Endodermal cell (in vitro differentiated cells): ENCODE data around the gene GSE1. TPM values are rescaled to one million over a fixed set of nuclear protein-coding genes. Genes with fewer than 3 reads are reported as not detected.

Experiments
- DNase-seq: peaks from one replicate; pipeline ENCODE4 v3.0.0-alpha.2; 2017
- H3K27ac ChIP-seq: 2 replicates; pipeline ENCODE4 v1.5.1; 2013; ENCODE audit warnings: mild to moderate bottlenecking, low read depth, low read length, moderate library complexity
- H3K27me3 ChIP-seq: 2 replicates; pipeline ENCODE4 v1.6.1; 2013; ENCODE audit warnings: mild to moderate bottlenecking, low read length, moderate library complexity; ENCODE audit not compliant: insufficient read depth, control insufficient read depth, poor library complexity, severe bottlenecking
- H3K36me3 ChIP-seq: 2 replicates; pipeline ENCODE4 v1.7.0; 2013; ENCODE audit warnings: mild to moderate bottlenecking, low read length, moderate library complexity; ENCODE audit not compliant: control insufficient read depth, insufficient read depth
- H3K4me1 ChIP-seq: one replicate; pipeline ENCODE4 v1.7.0; 2013; ENCODE audit warnings: low read length; ENCODE audit not compliant: control insufficient read depth, insufficient read depth
- H3K4me3 ChIP-seq: 2 replicates; pipeline ENCODE4 v1.5.1; 2013; ENCODE audit warnings: mild to moderate bottlenecking, low read length, moderate library complexity
- H3K9ac ChIP-seq: 2 replicates; pipeline ENCODE4 v1.6.1; 2013; ENCODE audit warnings: mild to moderate bottlenecking, low read length, moderate library complexity; ENCODE audit not compliant: poor library complexity, severe bottlenecking; ENCODE audit errors: extremely low read depth
- H3K9me3 ChIP-seq: 2 replicates; pipeline ENCODE4 v1.6.1; 2013; ENCODE audit warnings: mild to moderate bottlenecking, low read length, moderate library complexity; ENCODE audit not compliant: control insufficient read depth
- H3K27ac Mint-ChIP-seq: 2 replicates; pipeline ENCODE4 v1.8.0; 2020; ENCODE audit warnings: mixed read lengths
- H3K27me3 Mint-ChIP-seq: 2 replicates; pipeline ENCODE4 v1.8.0; 2021; ENCODE audit warnings: mild to moderate bottlenecking, mixed read lengths; ENCODE audit not compliant: insufficient read depth
- H3K36me3 Mint-ChIP-seq: 2 replicates; pipeline ENCODE4 v1.8.0; 2020; ENCODE audit warnings: low read depth, mixed read lengths
- H3K4me1 Mint-ChIP-seq: 2 replicates; pipeline ENCODE4 v1.8.0; 2020; ENCODE audit warnings: mixed read lengths
- H3K4me3 Mint-ChIP-seq: 2 replicates; pipeline ENCODE4 v1.8.0; 2020; ENCODE audit warnings: mild to moderate bottlenecking, moderate library complexity, mixed read lengths
- H3K9me3 Mint-ChIP-seq: 2 replicates; pipeline ENCODE4 v1.8.0; 2020; ENCODE audit warnings: mild to moderate bottlenecking, mixed read lengths
- WGBS, 2 experiments: methylation state at CpG; one replicate each; pipeline versions ENCODE4 v1.1.5 to v1.1.7; 2013; ENCODE audit warnings: missing lambda C conversion rate in 2 of 2, mixed read lengths in 1 of 2; ENCODE audit not compliant: insufficient coverage in 1 of 2, insufficient read length in 1 of 2; 5-methylcytosine and 5-hydroxymethylcytosine counted together
- total RNA-seq, 2 donors: library from RNA; stranded (reverse); fragmentation: NEBNext Ultra II Directional in 1 of 2; extraction: Animal tissue kit (Norgen Biotek cat#: 25700) in 1 of 2; gene quantifications; 2 replicates in 1 of 2; 3 replicates in 1 of 2; pipeline ENCODE4 v1.2.1, GENCODE V29; 2021
- TF ChIP-seq, protein P1 (sequence below): fragments of 200-600 bp; sonication (generic); conservative IDR thresholded peaks from 2 replicates; pipeline ENCODE4 v1.5.0; 2021; ENCODE audit warnings: antibody characterized with exemption, mild to moderate bottlenecking

GSE1 gene
- total RNA-seq, 2 donors from 2014 or later = 108 to 128 TPM

DNA sequence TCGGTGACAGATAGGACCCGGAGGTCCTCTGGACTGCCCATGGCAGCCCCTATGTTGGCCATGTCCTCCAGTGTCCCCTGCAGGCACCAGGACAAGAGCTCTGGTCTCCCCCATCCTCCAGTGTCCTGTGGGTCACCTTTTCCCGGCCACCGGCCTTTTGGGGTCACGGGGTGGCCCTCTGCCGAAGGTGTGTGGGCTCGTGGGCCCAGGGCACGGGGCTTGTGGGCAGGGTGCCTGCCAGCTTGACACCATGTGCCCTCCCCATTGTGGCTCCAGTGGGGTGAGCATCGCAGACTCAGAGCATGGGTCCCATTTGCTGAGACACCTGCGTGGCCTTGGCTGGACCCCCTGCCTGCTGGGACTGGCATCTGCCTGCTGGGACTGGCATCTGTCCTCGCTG, 18.1 kb downstream of the GSE1 start:
- TF ChIP-seq, protein P1, sequence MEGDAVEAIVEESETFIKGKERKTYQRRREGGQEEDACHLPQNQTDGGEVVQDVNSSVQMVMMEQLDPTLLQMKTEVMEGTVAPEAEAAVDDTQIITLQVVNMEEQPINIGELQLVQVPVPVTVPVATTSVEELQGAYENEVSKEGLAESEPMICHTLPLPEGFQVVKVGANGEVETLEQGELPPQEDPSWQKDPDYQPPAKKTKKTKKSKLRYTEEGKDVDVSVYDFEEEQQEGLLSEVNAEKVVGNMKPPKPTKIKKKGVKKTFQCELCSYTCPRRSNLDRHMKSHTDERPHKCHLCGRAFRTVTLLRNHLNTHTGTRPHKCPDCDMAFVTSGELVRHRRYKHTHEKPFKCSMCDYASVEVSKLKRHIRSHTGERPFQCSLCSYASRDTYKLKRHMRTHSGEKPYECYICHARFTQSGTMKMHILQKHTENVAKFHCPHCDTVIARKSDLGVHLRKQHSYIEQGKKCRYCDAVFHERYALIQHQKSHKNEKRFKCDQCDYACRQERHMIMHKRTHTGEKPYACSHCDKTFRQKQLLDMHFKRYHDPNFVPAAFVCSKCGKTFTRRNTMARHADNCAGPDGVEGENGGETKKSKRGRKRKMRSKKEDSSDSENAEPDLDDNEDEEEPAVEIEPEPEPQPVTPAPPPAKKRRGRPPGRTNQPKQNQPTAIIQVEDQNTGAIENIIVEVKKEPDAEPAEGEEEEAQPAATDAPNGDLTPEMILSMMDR = no peak
- 96 to 97% methylated on average over 11 of the region's 11 CpGs for WGBS, 2 experiments
- Histone ChIP-seq H3K27ac (no peak overlapping the region), H3K27me3 (no peaks in the 10 kb centered on the region), H3K36me3 (peaks cover 23% of the 10 kb centered on the region), H3K9me3 (peaks cover 15% of the 10 kb centered on the region), H3K4me3 (no peak overlapping the region), H3K9ac (no peak overlapping the region), H3K4me1 (peaks cover under 1% of the 10 kb centered on the region)
- Mint-ChIP-seq H3K27me3 (no peaks in the 10 kb centered on the region), H3K36me3 (peaks cover 26% of the 10 kb centered on the region), H3K27ac (no peak overlapping the region), H3K4me3 (no peak overlapping the region), H3K9me3 (peaks cover 14% of the 10 kb centered on the region), H3K4me1 (peaks cover 8% of the 10 kb centered on the region)
- DNase-seq = no peak

DNA sequence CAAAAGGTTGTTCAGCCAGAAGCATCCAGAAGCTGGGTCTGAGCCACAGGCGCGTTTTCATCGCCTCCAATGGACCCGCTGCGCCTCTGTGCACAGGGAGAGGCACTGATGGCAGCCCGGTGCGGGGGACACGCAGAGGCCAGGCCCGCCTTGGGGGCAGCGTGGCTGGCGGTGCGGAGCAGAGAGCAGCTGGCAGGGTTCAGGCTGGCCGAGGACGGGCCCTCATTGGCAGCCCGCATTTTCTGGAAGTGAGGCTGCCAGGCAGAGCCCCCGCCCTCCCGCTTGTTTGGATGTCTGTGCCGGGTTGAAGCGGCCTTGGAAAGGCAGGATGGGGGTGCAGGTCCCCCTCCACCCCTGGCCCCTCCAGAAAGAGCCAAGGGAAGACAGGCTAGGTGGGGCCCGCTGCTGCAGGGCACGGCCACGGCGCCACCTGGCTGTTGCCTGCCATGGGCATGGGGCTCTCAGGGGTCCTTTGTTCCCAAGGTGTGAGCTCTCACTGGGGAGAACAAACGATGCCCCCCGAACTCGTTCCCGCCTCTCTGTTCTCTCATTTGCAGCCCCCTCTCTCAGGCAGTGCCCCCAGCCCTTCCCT, 18.8 kb downstream of the GSE1 start:
- no peak overlapping the region for H3K9ac ChIP-seq
- Mint-ChIP-seq H3K36me3 (peaks cover 26% of the 10 kb centered on the region), H3K27me3 (no peaks in the 10 kb centered on the region), H3K4me1 (peaks cover 3% of the 10 kb centered on the region), H3K27ac (peak overlapping the region; percentile 30), H3K4me3 (no peak overlapping the region), H3K9me3 (peaks cover 14% of the 10 kb centered on the region)
- no peak overlapping the region for H3K27ac ChIP-seq
- no peak for DNase-seq
- TF ChIP-seq, protein P1 = peak; percentile 57
- H3K9me3 ChIP-seq = peaks cover 15% of the 10 kb centered on the region
- H3K4me3 ChIP-seq = no peak overlapping the region
- peaks cover 28% of the 10 kb centered on the region for H3K36me3 ChIP-seq
- 93 to 99% methylated on average over 17 to 27 of the region's 27 CpGs for WGBS, 2 experiments
- H3K27me3 ChIP-seq = no peaks in the 10 kb centered on the region
- H3K4me1 ChIP-seq = no peaks in the 10 kb centered on the region

DNA sequence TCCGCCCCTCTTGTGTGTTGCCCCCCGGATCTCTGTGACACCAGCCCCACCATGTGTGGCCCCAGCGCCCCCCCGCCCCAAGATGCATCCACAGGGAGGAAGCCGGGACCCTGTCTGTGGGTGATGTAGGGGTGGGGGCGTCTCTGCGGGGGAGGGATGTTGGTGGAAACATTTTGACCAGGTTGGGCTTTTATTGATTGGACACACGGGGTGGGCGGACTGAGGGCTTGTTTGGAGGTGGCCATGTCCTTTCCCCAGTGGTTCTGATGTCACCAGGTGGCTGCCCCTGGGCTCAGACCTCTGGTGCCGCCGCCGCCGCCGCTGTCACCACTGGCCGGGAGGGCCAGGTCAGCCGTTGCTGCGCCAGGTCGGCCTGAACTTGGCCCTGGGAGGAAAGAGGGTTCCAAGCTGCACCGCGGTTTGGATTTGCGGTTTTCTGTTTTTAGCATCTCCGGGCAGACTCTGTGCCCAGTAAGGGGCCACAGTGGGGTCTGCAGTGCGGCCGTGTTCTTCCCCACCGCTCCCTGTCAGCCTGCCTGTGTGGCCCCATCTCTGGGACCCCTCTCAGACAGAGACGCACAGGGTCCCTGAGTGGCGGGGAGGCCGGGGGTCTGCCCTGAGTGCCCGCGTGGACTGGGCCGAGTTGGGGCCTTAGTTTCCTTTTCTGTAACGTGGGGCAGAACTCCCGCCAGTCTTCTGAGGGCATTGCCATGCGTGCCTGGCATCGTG, 19.8 kb downstream of the GSE1 start:
- no peak overlapping the region for H3K4me3 Mint-ChIP-seq
- H3K9ac ChIP-seq = no peak overlapping the region
- H3K4me3 ChIP-seq = no peak overlapping the region
- DNase-seq = no peak
- TF ChIP-seq, protein P1 = no peak
- peaks cover 28% of the 10 kb centered on the region for H3K36me3 ChIP-seq
- no peaks in the 10 kb centered on the region for H3K27me3 Mint-ChIP-seq
- H3K9me3 ChIP-seq = peaks cover 15% of the 10 kb centered on the region
- WGBS, 2 experiments = 94 to 97% methylated on average over 12 to 35 of the region's 35 CpGs
- no peak overlapping the region for H3K27ac Mint-ChIP-seq
- H3K27me3 ChIP-seq = no peaks in the 10 kb centered on the region
- H3K9me3 Mint-ChIP-seq = peaks cover 14% of the 10 kb centered on the region
- H3K27ac ChIP-seq = no peak overlapping the region
- H3K36me3 Mint-ChIP-seq = peaks cover 26% of the 10 kb centered on the region
- H3K4me1 ChIP-seq = no peaks in the 10 kb centered on the region
- H3K4me1 Mint-ChIP-seq = no peaks in the 10 kb centered on the region
